Neural crest cell (in vitro differentiated cells): ENCODE data around the gene CELSR2. TPM values are rescaled to one million over a fixed set of nuclear protein-coding genes. Genes with fewer than 3 reads are reported as not detected.

Experiments
- DNase-seq: peaks from one replicate; pipeline ENCODE4 v3.0.0; 2021; ENCODE audit warnings: low read depth, mixed read lengths, low spot score
- H3K27ac Mint-ChIP-seq: one replicate; pipeline ENCODE4 v1.8.0; 2021; ENCODE audit warnings: mild to moderate bottlenecking, mixed read lengths; ENCODE audit not compliant: unreplicated experiment
- H3K27me3 Mint-ChIP-seq: 2 replicates; pipeline ENCODE4 v1.8.0; 2021; ENCODE audit warnings: low read depth, mild to moderate bottlenecking, mixed read lengths
- H3K36me3 Mint-ChIP-seq: 2 replicates; pipeline ENCODE4 v1.8.0; 2021; ENCODE audit warnings: low read depth, mild to moderate bottlenecking, mixed read lengths
- H3K4me1 Mint-ChIP-seq: 2 replicates; pipeline ENCODE4 v1.8.0; 2021; ENCODE audit warnings: mixed read lengths
- H3K4me3 Mint-ChIP-seq: one replicate; pipeline ENCODE4 v1.8.0; 2021; ENCODE audit warnings: mild to moderate bottlenecking, mixed read lengths
- H3K9me3 Mint-ChIP-seq: 2 replicates; pipeline ENCODE4 v1.8.0; 2021; ENCODE audit warnings: mixed read lengths
- CTCF ChIP-seq: fragments of 200-600 bp; sonication (generic); conservative IDR thresholded peaks from 2 replicates; pipeline ENCODE4 v1.5.0; 2021; ENCODE audit warnings: antibody characterized with exemption, mild to moderate bottlenecking
- total RNA-seq: library from RNA; stranded (reverse); gene quantifications from 2 replicates; pipeline ENCODE4 v1.2.1, GENCODE V29; 2021

The CELSR2 gene
- total RNA-seq, 1 donor from 2014 or later: 97.1 TPM

GRCh38 chr1:109261006-109261405 lies 11.7 kb downstream of the CELSR2 start:
- no peaks in the 10 kb centered on the region for H3K9me3 Mint-ChIP-seq
- no peak for DNase-seq
- no peak for TF ChIP-seq CTCF
- peaks cover 4% of the 10 kb centered on the region for H3K36me3 Mint-ChIP-seq
- no peak overlapping the region for H3K4me3 Mint-ChIP-seq
- H3K4me1 Mint-ChIP-seq: peaks cover 45% of the 10 kb centered on the region
- H3K27ac Mint-ChIP-seq: no peak overlapping the region
- H3K27me3 Mint-ChIP-seq: peaks cover 4% of the 10 kb centered on the region

- H3K27ac Mint-ChIP-seq: no peak overlapping the region
- H3K27me3 Mint-ChIP-seq: peaks cover 4% of the 10 kb centered on the region
- peaks cover 40% of the 10 kb centered on the region for H3K4me1 Mint-ChIP-seq
- H3K9me3 Mint-ChIP-seq: no peaks in the 10 kb centered on the region
- H3K36me3 Mint-ChIP-seq: peaks cover 2% of the 10 kb centered on the region
- no peak for DNase-seq
- no peak overlapping the region for H3K4me3 Mint-ChIP-seq
- no peak for TF ChIP-seq CTCF
Observed at GRCh38 chr1:109261578-109261977, 12.2 kb downstream of the CELSR2 start.

- Mint-ChIP-seq H3K9me3 (no peaks in the 10 kb centered on the region), H3K27ac (no peak overlapping the region), H3K27me3 (peaks cover 4% of the 10 kb centered on the region)
Observed at GRCh38 chr1:109262231-109263055, 13.1 kb downstream of the CELSR2 start.

GRCh38 chr1:109263234-109263596 lies 13.9 kb downstream of the CELSR2 start:
- TF ChIP-seq CTCF: no peak
- Mint-ChIP-seq H3K36me3 (peaks cover 2% of the 10 kb centered on the region), H3K27me3 (peaks cover 4% of the 10 kb centered on the region), H3K27ac (no peak overlapping the region), H3K4me3 (peak overlapping the region; percentile 65), H3K9me3 (no peaks in the 10 kb centered on the region), H3K4me1 (peaks cover 25% of the 10 kb centered on the region)
- DNase-seq: no peak

More at GRCh38 chr1:109262231-109263055, 13.1 kb downstream of the CELSR2 start:
- no peak overlapping the region for H3K4me3 Mint-ChIP-seq
- no peak for TF ChIP-seq CTCF
- H3K4me1 Mint-ChIP-seq: peaks cover 33% of the 10 kb centered on the region
- DNase-seq: no peak
- H3K36me3 Mint-ChIP-seq: peaks cover 2% of the 10 kb centered on the region

- H3K27ac Mint-ChIP-seq: no peak overlapping the region
- peak overlapping the region; percentile 65 for H3K4me3 Mint-ChIP-seq
- H3K4me1 Mint-ChIP-seq: peaks cover 24% of the 10 kb centered on the region
- H3K9me3 Mint-ChIP-seq: no peaks in the 10 kb centered on the region
- H3K27me3 Mint-ChIP-seq: peaks cover 4% of the 10 kb centered on the region
- TF ChIP-seq CTCF: peak; percentile 98
- peak; percentile 89 for DNase-seq
- peaks cover 2% of the 10 kb centered on the region for H3K36me3 Mint-ChIP-seq
Observed at GRCh38 chr1:109263597-109264378, 14.4 kb downstream of the CELSR2 start.
